Liver (tissue), 9 donors: ENCODE data around the gene FAH. TPM values are rescaled to one million over a fixed set of nuclear protein-coding genes. Genes with fewer than 3 reads are reported as not detected.
A peak's percentile ranks its signal among the peaks of the same experiment; 100 is the strongest.

ENCODE experiments used
- DNase-seq: peaks from one replicate; pipeline ENCODE4 v3.0.0-alpha.2; 2017; ENCODE audit warnings: low spot score
- H3K27ac ChIP-seq, 2 donors: one replicate each; pipeline ENCODE4 v1.7.0; 2013; ENCODE audit warnings: inconsistent platforms in 2 of 2, low read length in 2 of 2, control low read depth in 1 of 2, low read depth in 1 of 2, mild to moderate bottlenecking in 1 of 2
- H3K27me3 ChIP-seq, 4 donors: one replicate each; pipeline versions ENCODE4 v1.6.1 to v1.7.0; 2013; ENCODE audit warnings: low read length in 3 of 4, inconsistent platforms in 1 of 4, mild to moderate bottlenecking in 1 of 4, moderate library complexity in 1 of 4; ENCODE audit not compliant: control insufficient read depth in 4 of 4, insufficient read depth in 4 of 4
- H3K36me3 ChIP-seq, 4 donors: one replicate each; pipeline versions ENCODE4 v1.6.1 to v1.7.0; 2013; ENCODE audit warnings: low read length in 3 of 4, mild to moderate bottlenecking in 3 of 4, low read depth in 1 of 4, moderate library complexity in 1 of 4; ENCODE audit not compliant: control insufficient read depth in 4 of 4, insufficient read depth in 3 of 4
- H3K4me1 ChIP-seq, 4 donors: one replicate each; pipeline versions ENCODE4 v1.6.1 to v1.7.0; 2013; ENCODE audit warnings: low read length in 3 of 4, mild to moderate bottlenecking in 3 of 4, moderate library complexity in 1 of 4; ENCODE audit not compliant: control insufficient read depth in 4 of 4, insufficient read depth in 4 of 4
- H3K4me3 ChIP-seq, 3 donors: one replicate each; pipeline versions ENCODE4 v1.6.1 to v1.7.0; 2013; ENCODE audit warnings: low read length in 3 of 3, control low read depth in 1 of 3, low read depth in 1 of 3, mild to moderate bottlenecking in 1 of 3
- H3K9ac ChIP-seq, 2 donors: one replicate each; pipeline ENCODE4 v1.7.0; 2013; ENCODE audit warnings: low read length in 2 of 2, mild to moderate bottlenecking in 2 of 2, moderate library complexity in 2 of 2, control low read depth in 1 of 2, low read depth in 1 of 2
- H3K9me3 ChIP-seq, 4 donors: one replicate each; pipeline versions ENCODE4 v1.6.1 to v1.7.0; 2013; ENCODE audit warnings: low read length in 3 of 4; ENCODE audit not compliant: control insufficient read depth in 4 of 4
- HNF4A ChIP-seq, 2 donors: conservative IDR thresholded peaks; 2 replicates each; pipeline ENCODE4 v1.6.1; 2016; ENCODE audit warnings: antibody characterized with exemption in 2 of 2, mild to moderate bottlenecking in 2 of 2
- NR2F2 ChIP-seq: IDR thresholded peaks from 2 replicates; pipeline ENCODE4 v1.6.1; 2016; ENCODE audit warnings: antibody characterized with exemption
- RAD21 ChIP-seq, 2 donors: IDR thresholded peaks; 2 replicates each; pipeline ENCODE4 v1.6.1; 2016; ENCODE audit warnings: antibody characterized with exemption in 2 of 2, mild to moderate bottlenecking in 2 of 2
- RXRA ChIP-seq, 2 donors: IDR thresholded peaks; 2 replicates each; pipeline ENCODE4 v1.6.1; 2017 to 2018; ENCODE audit warnings: antibody characterized with exemption in 2 of 2, mild to moderate bottlenecking in 1 of 2
- TAF1 ChIP-seq: conservative IDR thresholded peaks from 2 replicates; pipeline ENCODE4 v1.6.1; 2016; ENCODE audit warnings: antibody characterized with exemption, mild to moderate bottlenecking
- WGBS: extraction: QIAGEN DNeasy Blood & Tissue Kit; methylation state at CpG from one replicate; pipeline ENCODE4 v1.1.7; 2013; 5-methylcytosine and 5-hydroxymethylcytosine counted together
- polyA plus RNA-seq, 2 donors: library from polyadenylated mRNA; stranded (reverse) in 1 of 2; unstranded in 1 of 2; fragments of 200-250 nt in 1 of 2; fragments of >200 nt in 1 of 2; fragmentation: Nextera tagmentation in 1 of 2; extraction: Ambion mirVana in 1 of 2; gene quantifications; one replicate each; pipeline versions ENCODE4 v1.2.1 to v1.2.3, GENCODE V29; 2013 to 2015
- total RNA-seq, 2 donors: library from RNA; depleted of rRNA; stranded (reverse); fragments of >200 nt; gene quantifications; one replicate each; pipeline ENCODE4 v1.2.3, GENCODE V29; 2014
- TF ChIP-seq, protein P1 (sequence below): fragments of 150-350 bp; IDR thresholded peaks from 2 replicates; pipeline ENCODE4 v1.5.1; 2017; ENCODE audit warnings: improper control_type of control experiment, low read depth, low read length; ENCODE audit not compliant: missing input control
- donor health status: healthy.
- donor health status: healthy.
- donor health status: healthy.
- donor health status: healthy.
- donor health status: healthy.

The FAH gene
- total and polyA plus RNA-seq, 4 donors: 42.1 to 226 (median 186) TPM

DNA sequence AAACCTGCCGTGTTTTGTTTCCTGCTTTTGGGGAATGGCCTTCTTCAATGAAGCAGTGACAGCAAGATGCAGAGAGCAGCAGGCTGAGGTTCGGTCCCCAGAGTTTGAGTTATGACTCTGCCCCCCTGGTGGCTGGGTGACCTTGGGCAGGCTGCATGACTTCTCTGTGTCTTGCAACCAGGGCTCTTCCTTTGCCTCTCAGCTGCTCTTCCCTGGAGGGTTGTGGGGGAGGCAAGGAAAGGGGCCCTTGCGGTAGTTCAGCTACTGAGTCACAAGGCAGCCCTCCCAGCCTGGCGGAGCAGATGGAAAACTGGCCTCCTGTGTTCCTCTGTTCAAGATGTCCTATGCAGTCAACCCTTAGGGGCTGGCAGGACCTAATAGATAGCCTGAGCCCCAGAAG is 82.1 kb downstream of the FAH start:
- peak; percentile 50 for DNase-seq
- no peaks in the 10 kb centered on the region for H3K4me1 ChIP-seq
- peaks cover 0 to 2% (median 0%) of the 10 kb centered on the region in 4 donors for H3K36me3 ChIP-seq
- no peak overlapping the region for H3K27ac ChIP-seq
- H3K4me3 ChIP-seq: no peak overlapping the region
- H3K27me3 ChIP-seq: no peaks in the 10 kb centered on the region
- no peaks in the 10 kb centered on the region for H3K9me3 ChIP-seq
- no peak overlapping the region for H3K9ac ChIP-seq
- TF ChIP-seq RXRA (IDR thresholded peaks at IDR 0.05) (no peak), HNF4A (conservative IDR thresholded peaks at IDR 0.05) (no peak), RAD21 (IDR thresholded peaks at IDR 0.05) (peak; percentile 61 to 80), TAF1 (no peak), NR2F2 (no peak)
- TF ChIP-seq, protein P1, sequence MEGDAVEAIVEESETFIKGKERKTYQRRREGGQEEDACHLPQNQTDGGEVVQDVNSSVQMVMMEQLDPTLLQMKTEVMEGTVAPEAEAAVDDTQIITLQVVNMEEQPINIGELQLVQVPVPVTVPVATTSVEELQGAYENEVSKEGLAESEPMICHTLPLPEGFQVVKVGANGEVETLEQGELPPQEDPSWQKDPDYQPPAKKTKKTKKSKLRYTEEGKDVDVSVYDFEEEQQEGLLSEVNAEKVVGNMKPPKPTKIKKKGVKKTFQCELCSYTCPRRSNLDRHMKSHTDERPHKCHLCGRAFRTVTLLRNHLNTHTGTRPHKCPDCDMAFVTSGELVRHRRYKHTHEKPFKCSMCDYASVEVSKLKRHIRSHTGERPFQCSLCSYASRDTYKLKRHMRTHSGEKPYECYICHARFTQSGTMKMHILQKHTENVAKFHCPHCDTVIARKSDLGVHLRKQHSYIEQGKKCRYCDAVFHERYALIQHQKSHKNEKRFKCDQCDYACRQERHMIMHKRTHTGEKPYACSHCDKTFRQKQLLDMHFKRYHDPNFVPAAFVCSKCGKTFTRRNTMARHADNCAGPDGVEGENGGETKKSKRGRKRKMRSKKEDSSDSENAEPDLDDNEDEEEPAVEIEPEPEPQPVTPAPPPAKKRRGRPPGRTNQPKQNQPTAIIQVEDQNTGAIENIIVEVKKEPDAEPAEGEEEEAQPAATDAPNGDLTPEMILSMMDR: peak; percentile 57
- 85% methylated on average over 4 of the region's 4 CpGs for WGBS

Other genes with a start within 250 kb of the FAH start
- 1 to 10 TPM; 1.8 to 2.9 TPM for gene BCL2A1, start 181.8 kb upstream of the FAH start, total RNA-seq
- gene BCL2A1, start 181.8 kb upstream of the FAH start, polyA plus RNA-seq: under 1 TPM; 0.50 to 0.71 TPM
- gene ZFAND6, start 93.3 kb upstream of the FAH start, total RNA-seq: 100 to 1,000 TPM; 101 to 102 TPM
- gene ZFAND6, start 93.3 kb upstream of the FAH start, polyA plus RNA-seq: 10 to 100 TPM; 47.6 to 64.1 TPM
- 1 to 10 TPM; 3.1 to 4.1 TPM for gene CTXND1, start 99.2 kb downstream of the FAH start, total RNA-seq
- gene CTXND1, start 99.2 kb downstream of the FAH start, polyA plus RNA-seq: 1 to 10 TPM; 2.9 to 3.1 TPM